ENCODE measurements around the gene VSIG10. TPM values are rescaled to one million over a fixed set of nuclear protein-coding genes. Genes with fewer than 3 reads are reported as not detected.

VSIG10 gene
- total RNA-seq, 4 donors from 2014 or later: 9.3 to 22.1 (median 17.0) TPM

GRCh38 chr12:118125743-118126118, 21.9 kb upstream of the VSIG10 start:
- intact Hi-C loops (cut with DNase I; ENCODE audit: low total_unique reads) (no loop called here), in situ Hi-C loops (cut with MboI; ENCODE audit: low sequenced_read_pairs in 4 of 4) (no loop called here)
- Histone ChIP-seq H3K27me3 (no peaks in the 10 kb centered on the region), H3K4me1 (peaks cover 0 to 7% of the 10 kb centered on the region in 2 donors), H3K9me3 (no peaks in the 10 kb centered on the region), H3K27ac (no peak overlapping the region), H3K4me3 (no peak overlapping the region), H3K36me3 (no peaks in the 10 kb centered on the region)
- TF ChIP-seq POLR2A (IDR thresholded peaks at IDR 0.05) (no peak), CTCF (IDR thresholded peaks at IDR 0.05 in 4 of 5, conservative IDR thresholded peaks at IDR 0.05 in 1 of 5) (no peak)
- ATAC-seq (no peak), DNase-seq (no peak)

GRCh38 chr12:118124333-118124874, 20.6 kb upstream of the VSIG10 start:
- no peaks in the 10 kb centered on the region for H3K27me3 ChIP-seq
- H3K4me3 ChIP-seq: no peak overlapping the region
- DNase-seq (no peak), ATAC-seq (no peak)
- H3K9me3 ChIP-seq: no peaks in the 10 kb centered on the region
- TF ChIP-seq POLR2A (IDR thresholded peaks at IDR 0.05) (no peak), CTCF (IDR thresholded peaks at IDR 0.05 in 4 of 5, conservative IDR thresholded peaks at IDR 0.05 in 1 of 5) (no peak)
- peaks cover 0 to 9% of the 10 kb centered on the region in 2 donors for H3K4me1 ChIP-seq
- no peaks in the 10 kb centered on the region for H3K36me3 ChIP-seq
- intact Hi-C loops (cut with DNase I; ENCODE audit: low total_unique reads): loop anchor here (5.0 kb wide), 1 partner anchor 58 kb away; no protein-coding TSS in a partner anchor
- in situ Hi-C loops (cut with MboI; ENCODE audit: low sequenced_read_pairs in 4 of 4): no loop called here
- no peak overlapping the region for H3K27ac ChIP-seq

GRCh38 chr12:118122264-118122663, 18.5 kb upstream of the VSIG10 start:
- Histone ChIP-seq H3K36me3 (no peaks in the 10 kb centered on the region), H3K27me3 (no peaks in the 10 kb centered on the region), H3K4me3 (no peak overlapping the region), H3K9me3 (no peaks in the 10 kb centered on the region), H3K27ac (no peak overlapping the region), H3K4me1 (peaks cover 0 to 9% of the 10 kb centered on the region in 2 donors)
- ATAC-seq (no peak), DNase-seq (no peak)
- TF ChIP-seq POLR2A (IDR thresholded peaks at IDR 0.05): no peak
- in situ Hi-C loops (cut with MboI; ENCODE audit: low sequenced_read_pairs in 4 of 4): no loop called here
- intact Hi-C loops (cut with DNase I; ENCODE audit: low total_unique reads): loop anchor here (5.0 kb wide), 1 partner anchor 60 kb away; no protein-coding TSS in a partner anchor

- TF ChIP-seq CTCF (IDR thresholded peaks at IDR 0.05 in 4 of 5, conservative IDR thresholded peaks at IDR 0.05 in 1 of 5) (peak; percentile 38 to 83 (median 45)), POLR2A (IDR thresholded peaks at IDR 0.05) (no peak)
- in situ Hi-C loops (cut with MboI; ENCODE audit: low sequenced_read_pairs in 4 of 4) (no loop called here), intact Hi-C loops (cut with DNase I; ENCODE audit: low total_unique reads) (loop anchor here (1.0 to 5.0 kb wide), 3 partner anchors 16 to 256 kb away; partner anchors contain the start of genes PEBP1 and SUDS3)
- ATAC-seq: peak; percentile 77 to 91
- no peak overlapping the region for H3K4me3 ChIP-seq
- H3K36me3 ChIP-seq: no peaks in the 10 kb centered on the region
- H3K27me3 ChIP-seq: no peaks in the 10 kb centered on the region
- H3K27ac ChIP-seq: peak overlapping the region; percentile 16 to 54 (median 38)
- peaks cover 0 to 9% of the 10 kb centered on the region in 2 donors for H3K4me1 ChIP-seq
- peak; percentile 48 to 67 for DNase-seq
- H3K9me3 ChIP-seq: no peaks in the 10 kb centered on the region
These were observed 17.0 kb upstream of the VSIG10 start for GRCh38 chr12:118120579-118121363.

- intact Hi-C loops (cut with DNase I; ENCODE audit: low total_unique reads): no loop called here
- no peak overlapping the region for H3K4me3 ChIP-seq
- ATAC-seq: no peak
- no peaks in the 10 kb centered on the region for H3K36me3 ChIP-seq
- no peaks in the 10 kb centered on the region for H3K27me3 ChIP-seq
- TF ChIP-seq CTCF (IDR thresholded peaks at IDR 0.05 in 4 of 5, conservative IDR thresholded peaks at IDR 0.05 in 1 of 5) (no peak), POLR2A (IDR thresholded peaks at IDR 0.05) (no peak)
- H3K27ac ChIP-seq: no peak overlapping the region
- H3K4me1 ChIP-seq: peaks cover 0 to 9% of the 10 kb centered on the region in 2 donors
- no peak for DNase-seq
- no peaks in the 10 kb centered on the region for H3K9me3 ChIP-seq
- in situ Hi-C loops (cut with MboI; ENCODE audit: low sequenced_read_pairs in 4 of 4): no loop called here
These were observed 15.7 kb upstream of the VSIG10 start for GRCh38 chr12:118119449-118119879.

Data from gastrocnemius medialis (tissue), 4 donors.